ENCODE results near the gene KIF5C.

DNA sequence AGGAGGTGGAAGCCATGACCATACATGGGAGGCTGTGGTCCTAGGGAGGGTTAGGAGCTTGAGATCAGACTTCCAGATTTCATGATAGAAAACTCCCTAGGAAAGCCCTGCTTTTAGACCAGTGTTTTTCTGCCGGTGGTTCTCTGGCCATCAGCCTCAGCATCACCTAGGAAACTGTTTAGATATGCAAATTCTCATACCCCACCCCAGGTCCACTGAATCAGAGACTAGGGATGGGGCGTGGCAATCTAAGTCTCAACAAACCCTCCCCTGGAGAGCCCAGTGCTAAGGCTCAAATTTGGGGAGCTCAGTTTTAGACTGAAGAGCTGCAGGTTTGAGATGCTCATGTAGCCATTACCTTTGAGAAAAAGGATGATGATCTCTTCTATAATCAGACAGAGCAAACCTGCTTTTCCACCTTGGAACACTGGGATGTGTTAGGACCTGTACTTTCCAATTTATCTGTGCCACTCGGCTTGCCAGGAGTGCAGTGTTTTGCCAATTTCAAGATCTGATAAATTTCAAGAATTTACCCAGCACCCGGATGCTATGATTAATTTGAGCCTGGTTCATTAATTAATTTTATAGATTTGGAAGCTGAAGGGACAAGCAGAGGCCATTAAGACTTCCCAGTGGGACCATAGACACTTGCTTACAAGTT lies 132.0 kb downstream of the KIF5C start:
- no peak for TF ChIP-seq SUZ12 (IDR thresholded peaks at IDR 0.05; ENCODE audit: extremely low read depth, insufficient read depth, insufficient read length)
- TF ChIP-seq YY1 (IDR thresholded peaks at IDR 0.05; ENCODE audit: insufficient read depth, insufficient read length), result no peak
- no peak for TF ChIP-seq ZNF274 (IDR thresholded peaks at IDR 0.05; ENCODE audit: low read depth, low read length)

Data from NT2/D1 (cell line).